ENCODE data around the gene ARHGAP6.

- TF ChIP-seq POLR2A (IDR thresholded peaks at IDR 0.05; ENCODE audit: low read depth, low read length) (no peak), POLR2AphosphoS5 (IDR thresholded peaks at IDR 0.05; ENCODE audit: low read depth, low read length) (no peak)
Measured at GRCh38 chrX:11629593-11630211, 36.0 kb downstream of the ARHGAP6 start.

Data from GM12892 (cell line).